NB4 (cell line): ENCODE results near the gene ZIC4.

Source experiments
- MAX ChIP-seq: IDR thresholded peaks from 2 replicates; pipeline ENCODE4 v1.6.1; 2011; ENCODE audit warnings: low read depth, low read length
- POLR2A ChIP-seq: IDR thresholded peaks from 2 replicates; pipeline ENCODE4 v1.6.1; 2011; ENCODE audit warnings: mild to moderate bottlenecking; ENCODE audit not compliant: insufficient read length; ENCODE audit errors: extremely low read depth
- TF ChIP-seq, protein P1 (sequence below): IDR thresholded peaks from one replicate; pipeline ENCODE4 v1.5.1; 2012; ENCODE audit warnings: low read depth, low read length

DNA sequence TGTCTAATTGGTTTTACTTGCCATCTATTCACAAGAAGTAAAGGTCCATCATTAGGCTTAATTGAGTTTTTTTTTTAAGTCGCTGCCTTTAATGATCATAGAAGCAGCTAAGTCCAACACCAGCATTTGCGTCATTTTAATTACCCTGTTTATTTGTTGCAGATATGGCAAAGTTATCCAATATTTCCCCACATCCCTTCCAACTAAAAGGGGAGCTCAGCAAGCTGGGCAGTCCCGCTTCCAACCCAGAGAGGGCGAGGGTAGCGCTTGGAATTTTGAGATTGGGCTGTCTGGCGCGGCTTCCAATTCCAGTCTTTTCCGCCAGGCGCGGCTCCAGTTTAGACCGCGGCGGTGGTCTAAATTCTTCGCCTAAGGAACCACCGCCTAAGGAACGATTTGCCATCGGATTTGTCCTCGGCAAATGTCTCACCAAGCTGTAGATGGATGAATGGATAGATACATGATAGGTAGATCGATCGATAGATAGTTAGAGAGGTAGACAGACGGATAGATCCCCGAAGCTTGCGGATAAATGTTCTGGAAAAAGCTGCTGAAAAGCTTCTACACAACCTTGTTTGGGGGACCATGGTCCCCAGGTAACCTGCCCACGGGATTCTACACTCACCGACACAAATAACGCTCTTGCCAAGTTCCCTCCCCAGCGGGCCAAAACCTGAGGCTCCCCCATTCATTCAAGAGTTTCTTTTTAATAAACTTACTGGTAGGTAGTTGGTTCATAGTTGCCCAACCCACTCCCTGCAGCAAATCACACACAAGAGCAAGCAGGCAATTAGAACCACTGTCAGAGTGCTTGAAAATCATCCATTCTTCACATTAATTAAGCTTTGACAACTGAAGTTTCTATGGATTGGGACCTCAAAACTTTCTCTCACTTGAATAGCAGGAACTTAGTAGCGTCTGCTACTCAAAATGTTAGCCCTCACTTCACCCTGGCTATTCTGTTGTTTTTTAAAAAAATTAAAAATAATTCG, 49.1 kb downstream of the ZIC4 start:
- TF ChIP-seq, protein P1, sequence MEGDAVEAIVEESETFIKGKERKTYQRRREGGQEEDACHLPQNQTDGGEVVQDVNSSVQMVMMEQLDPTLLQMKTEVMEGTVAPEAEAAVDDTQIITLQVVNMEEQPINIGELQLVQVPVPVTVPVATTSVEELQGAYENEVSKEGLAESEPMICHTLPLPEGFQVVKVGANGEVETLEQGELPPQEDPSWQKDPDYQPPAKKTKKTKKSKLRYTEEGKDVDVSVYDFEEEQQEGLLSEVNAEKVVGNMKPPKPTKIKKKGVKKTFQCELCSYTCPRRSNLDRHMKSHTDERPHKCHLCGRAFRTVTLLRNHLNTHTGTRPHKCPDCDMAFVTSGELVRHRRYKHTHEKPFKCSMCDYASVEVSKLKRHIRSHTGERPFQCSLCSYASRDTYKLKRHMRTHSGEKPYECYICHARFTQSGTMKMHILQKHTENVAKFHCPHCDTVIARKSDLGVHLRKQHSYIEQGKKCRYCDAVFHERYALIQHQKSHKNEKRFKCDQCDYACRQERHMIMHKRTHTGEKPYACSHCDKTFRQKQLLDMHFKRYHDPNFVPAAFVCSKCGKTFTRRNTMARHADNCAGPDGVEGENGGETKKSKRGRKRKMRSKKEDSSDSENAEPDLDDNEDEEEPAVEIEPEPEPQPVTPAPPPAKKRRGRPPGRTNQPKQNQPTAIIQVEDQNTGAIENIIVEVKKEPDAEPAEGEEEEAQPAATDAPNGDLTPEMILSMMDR: no peak
- TF ChIP-seq POLR2A: no peak
- no peak for TF ChIP-seq MAX
